ENCODE measurements around the gene RSAD2. TPM values are rescaled to one million over a fixed set of nuclear protein-coding genes. Genes with fewer than 3 reads are reported as not detected.
"Not testable (repeated sequence)": the region's sequence is repeated elsewhere in the genome, so short reads cannot be mapped to it uniquely, and the experiment has no call there.

The RSAD2 gene
- polyA plus RNA-seq, 12 donors, result 2.1 to 4.8 (median 3.4) TPM; not detected in 2

DNA sequence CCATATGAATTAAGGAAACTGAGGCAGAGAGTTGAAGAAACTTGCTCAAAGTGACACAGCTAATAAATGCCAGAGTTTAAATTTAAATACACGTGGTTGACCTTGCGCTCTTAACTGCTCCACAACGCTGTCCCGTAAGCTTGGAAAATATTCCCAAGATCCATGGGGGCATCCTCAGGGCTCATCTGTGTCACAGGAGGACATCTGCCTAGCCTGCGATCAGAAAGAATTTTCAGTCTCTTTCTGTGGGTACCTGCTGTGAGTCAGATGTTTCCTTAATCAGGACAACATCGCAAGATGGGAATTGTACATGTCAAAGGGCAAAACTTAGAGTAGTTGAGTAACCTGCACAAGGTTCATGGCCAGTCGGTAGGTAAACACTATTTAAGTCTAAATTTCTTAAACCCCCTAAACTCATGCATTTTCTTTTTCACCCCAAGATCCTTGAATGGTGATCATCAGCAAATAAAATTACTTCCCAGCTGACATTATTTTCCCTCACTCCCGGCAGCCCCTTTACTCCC is 13.3 kb upstream of the RSAD2 start:
- no peak for DNase-seq

DNA sequence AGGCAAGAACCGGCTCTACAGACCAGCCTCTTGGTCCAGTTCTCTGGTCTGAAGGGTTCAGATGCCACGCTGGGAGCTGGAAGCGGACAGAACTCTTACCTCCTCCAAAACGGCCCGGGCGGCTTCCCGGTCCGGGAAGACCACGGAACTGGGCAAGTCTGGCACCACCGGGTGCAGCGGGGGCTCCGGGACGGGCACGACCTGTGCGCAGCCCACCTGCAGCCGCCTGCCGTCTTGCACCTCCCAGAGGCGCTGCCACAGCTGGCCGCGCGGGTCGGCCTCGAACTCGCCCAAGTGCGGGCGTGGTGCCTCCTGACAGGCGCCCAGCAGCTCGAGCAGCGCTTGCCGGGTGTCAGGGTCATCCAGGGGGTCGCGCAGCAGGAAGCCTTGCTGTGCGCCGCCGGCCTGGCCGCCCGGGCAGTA is 12.6 kb upstream of the RSAD2 start:
- peak; percentile 25 for DNase-seq

DNA sequence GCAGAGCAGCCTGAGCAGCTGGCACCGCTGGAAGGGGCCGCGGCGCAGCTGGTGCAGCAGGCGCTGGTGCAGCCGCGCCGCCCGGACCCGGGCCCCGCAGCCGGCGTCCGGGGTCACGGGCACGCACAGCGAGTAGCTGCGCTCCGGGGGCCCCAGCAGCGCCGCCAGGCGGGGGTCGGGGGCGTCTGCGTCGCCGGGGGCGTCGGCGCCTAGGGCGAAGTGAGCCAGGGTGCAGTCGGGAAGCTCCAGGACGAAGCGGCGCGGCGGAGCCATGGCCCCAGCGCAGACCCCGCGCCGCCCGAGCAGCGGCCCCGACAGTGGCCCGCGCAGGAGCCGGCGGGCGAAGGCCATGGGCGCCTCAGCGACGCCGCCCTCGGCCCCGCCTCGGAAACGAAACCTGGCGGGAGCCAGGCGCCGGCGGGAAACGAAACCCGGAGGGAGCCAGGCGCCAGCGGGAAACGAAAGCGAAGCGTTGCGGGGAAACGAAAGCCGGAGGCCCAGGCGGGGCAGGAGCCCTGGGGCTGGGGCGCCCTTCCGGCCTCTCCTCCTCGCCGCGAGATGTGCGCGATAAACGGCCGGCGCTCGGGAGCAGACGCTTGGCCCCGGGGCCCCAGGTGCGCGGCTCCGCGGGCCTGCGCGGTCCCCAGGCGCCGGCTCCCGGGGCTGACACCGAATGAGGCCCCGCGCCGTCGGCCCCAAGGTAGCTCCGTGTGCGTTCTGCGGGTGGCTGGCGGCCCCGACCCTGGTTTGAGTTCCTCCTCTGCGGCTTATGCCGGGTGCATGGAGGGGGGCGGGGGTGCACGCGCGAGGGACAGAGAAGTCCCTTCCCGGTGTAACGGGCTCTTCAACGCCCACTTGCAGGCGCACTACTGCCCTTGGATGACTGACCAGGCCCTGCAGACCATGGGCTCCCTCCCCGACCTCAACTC is 12.0 kb upstream of the RSAD2 start, which contains the start of gene CMPK2:
Gene CMPK2, minus strand, starts transcription at position 562 of the 929 bp plus-strand sequence. Its CDS starts 211 bp downstream, at position 351.
- peak; percentile 59 for DNase-seq

DNA sequence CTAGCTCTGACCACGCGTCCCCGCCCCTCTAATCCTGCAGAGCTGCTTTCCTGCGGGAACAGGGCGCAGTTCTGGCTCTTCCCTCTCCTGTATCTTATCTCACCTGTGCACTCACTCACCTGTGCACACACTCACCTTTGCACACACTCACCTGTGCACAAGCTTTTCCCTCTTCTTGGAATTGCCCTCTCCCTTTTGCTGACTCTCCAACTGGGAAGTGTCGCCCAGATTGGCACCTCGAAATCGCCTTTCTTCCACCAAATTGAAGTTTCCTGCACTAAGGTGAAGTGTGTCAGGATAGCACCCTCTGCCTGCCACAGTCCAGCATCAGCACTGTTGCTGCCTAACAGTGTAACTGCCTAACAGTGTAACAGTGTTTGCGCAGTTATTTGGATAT is 11.3 kb upstream of the RSAD2 start:
- no peak for DNase-seq

DNA sequence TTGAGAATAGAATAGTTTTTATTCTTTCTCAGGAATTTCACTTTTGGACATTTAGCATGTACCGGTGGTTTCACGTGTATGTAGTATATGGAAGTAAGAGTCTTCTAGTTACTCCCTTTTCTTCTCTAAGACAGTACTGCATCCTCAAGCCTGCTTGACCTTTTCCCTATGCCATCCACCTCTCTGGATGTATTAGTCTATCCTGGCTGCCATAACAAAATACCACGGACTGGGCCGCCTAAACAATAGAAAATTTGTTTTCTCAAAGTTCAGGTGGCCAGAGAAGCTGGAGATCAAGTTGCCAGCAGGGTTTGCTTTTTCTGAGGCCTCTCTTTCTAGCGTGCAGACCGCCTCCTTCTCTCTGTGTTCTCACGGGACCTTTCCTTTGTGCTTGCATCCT is 10.6 kb upstream of the RSAD2 start:
- no peak for DNase-seq

DNA sequence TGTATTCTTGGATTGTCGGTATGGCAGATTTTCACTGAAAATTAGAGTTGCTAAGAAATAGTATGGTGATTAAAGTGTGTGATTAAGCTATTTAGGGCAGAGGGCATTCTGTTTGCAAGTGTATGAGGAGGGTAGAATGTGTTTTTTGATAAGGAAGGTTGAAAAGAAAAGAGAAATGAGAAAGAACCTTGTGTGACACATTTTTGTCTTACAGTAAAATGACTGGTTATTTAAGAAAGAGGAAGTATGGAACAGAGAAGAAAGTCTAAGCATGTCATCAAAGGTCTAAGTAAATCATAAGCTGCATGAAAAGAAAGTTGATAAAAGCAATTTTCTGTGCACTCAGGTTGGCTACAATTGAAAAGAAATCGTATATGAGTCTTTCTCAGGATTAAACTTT is 5.2 kb upstream of the RSAD2 start:
- no peak for DNase-seq

DNA sequence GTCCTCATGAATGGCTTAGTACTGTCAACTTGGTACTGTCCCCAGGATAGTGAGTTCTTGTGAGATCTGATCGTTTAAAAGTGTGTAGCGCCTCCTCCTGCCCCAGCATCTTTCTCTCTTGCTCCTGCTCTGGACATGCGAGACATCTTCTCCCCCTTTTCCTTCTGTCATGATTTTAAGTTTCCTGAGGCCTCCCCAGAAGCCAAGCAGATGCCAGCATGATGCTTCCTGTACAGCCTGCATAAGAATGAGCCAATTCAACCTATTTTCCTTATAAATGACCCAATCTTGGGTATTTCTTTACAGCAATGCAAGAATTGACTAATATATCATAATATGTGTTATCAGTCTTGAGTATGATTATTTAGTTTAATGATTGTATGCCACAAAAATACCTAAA is 3.5 kb upstream of the RSAD2 start:
- no peak for DNase-seq

DNA sequence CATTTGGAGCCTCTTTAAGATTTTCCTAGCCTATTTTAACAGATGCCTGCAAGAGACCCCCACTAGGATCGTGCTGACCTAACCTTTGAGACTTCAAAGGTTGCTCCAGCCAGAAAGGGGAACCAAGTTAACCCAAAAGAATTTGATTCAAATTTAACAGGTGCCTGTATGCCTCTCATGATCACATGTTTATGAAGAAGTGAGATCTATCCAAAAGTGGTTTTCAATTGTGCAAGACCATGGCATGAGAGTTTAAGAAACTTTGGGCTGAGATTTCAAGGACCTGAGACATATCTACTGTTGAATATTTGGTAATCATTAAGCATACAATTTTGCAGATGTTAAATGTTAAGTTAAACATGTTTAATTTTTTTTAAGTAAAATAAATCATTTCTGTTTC is 1.3 kb upstream of the RSAD2 start:
- DNase-seq, result no peak

DNA sequence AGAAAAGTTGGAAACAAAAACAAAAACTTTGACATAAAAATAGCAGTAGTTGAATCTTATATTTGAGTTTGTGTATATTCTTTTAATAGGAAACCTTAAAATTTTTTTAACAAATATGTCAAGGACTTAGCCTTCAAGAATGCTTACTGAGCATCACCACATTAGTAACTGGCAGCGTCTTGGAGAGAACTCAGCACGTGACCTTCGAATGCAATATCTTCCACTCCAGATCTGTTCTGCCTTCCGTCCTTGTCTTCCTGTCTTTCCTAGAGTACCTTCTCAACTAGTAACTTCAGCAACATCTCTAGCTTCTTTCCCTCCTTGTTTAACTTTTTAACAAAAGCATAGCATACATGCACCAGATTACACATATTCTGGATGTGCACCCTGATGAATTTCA is 972 bp downstream of the RSAD2 start:
- DNase-seq, result no peak

DNA sequence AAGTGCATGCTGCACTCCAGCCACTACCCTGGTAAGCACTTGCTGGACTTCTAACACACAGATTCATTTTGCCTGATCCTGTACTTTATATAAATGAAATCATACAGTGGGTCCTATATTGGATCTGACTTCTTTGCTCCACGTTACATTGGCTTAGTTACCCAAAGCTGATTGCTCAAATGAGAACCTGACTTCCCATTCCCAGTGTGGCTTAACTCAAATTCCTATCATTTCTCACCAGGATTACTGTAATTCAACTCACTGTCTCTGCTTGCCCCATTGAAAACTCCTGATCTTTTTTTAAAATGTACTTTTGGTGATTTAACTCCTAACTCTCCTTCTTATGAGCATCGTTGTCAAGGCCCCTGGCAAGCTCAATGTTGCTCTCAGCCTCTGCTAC is 1.4 kb downstream of the RSAD2 start:
- no peak for DNase-seq

DNA sequence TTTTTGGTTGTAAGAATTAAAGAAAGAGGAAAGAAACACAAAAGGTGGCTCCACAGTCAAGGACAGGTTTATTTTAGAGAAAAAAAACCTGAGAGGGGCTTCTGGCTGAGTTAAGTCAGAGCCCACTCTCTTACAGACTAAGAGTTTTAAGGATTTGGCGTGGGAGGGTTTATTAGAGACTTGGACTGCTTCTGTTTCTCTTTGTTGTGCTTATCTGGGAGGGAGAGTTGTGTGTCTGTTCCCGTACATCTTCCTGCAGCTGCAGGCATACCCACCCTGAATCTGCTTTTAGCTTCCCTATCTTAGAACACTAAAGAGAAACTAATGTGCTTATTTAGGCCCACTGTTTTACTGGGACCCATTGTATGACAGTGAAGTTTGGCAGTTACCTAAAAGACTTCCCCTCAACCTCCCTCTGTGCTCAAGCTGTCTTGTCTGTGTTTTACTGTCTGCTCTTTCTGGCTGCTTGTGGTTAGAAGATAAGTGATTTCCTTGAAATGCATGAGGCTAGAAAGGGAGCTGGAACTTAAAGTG is 2.7 kb downstream of the RSAD2 start:
- no peak for DNase-seq

DNA sequence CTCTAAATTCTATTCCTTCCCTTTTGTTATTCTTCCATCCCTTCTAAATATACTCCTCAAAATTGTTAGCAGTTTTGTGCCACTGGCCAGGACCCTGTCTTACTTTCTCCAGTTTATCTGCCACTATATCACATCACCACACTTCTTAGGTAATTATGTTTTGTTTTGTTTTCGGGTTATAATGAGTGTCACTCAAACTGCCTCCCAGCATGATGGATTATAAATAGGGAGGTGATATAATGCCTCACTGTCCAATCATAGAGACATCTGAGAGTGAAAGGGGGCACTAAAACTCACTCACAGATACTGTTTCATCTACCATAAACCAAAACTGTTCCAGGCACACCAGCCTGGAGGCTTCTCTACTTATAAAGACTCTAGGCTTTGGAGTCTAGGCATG is 3.5 kb downstream of the RSAD2 start:
- DNase-seq, result no peak

DNA sequence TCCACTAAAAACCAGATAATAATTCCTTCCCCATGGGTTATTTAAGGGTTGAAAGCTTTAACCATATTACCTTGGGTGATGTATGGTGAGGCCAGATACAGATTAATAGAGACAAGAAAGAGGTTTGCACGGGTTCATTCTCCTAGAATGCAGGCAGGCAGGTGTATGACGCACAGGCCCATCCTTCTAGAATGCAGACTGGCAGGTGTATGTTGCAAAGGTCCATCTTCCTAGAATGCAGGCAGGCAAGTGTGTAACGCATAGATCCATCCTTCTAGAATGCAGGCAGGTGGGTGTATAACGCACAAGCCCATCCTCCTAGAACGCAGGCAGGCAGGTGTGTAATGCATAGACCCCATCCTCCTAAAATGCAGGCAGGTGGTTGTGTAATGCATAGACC is 3.9 kb downstream of the RSAD2 start:
- no peak for DNase-seq

DNA sequence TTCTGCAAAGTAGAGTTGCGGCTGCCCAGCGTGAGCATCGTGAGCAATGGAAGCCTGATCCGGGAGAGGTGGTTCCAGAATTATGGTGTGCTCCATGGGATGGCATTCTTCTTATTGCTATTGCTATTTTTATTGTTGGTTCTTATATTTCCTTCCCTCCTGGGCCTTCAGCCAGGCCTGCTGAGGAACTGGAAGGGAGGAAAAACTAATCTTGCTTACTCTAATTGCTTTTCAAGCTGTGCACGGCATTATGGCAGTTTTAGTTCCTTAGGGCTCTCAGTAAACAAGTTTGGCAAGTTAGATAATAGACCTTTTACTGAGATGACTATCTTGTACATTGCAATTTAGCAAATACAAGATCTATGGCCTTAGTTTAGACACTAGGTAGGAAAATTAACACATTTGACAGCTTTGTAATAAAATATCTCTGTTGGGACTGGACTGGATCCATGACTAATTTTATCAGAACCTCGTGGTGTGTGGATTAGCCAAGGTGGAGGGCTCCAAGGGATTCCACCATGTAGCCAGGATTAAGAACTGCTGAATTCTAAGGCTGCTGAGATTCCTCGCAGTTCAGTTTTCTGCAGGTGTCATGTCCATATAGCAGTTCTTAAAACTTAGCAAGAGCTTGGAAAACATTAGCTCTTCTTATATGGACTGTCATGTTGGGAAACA is 6.0 kb downstream of the RSAD2 start:
- peak; percentile 68 for DNase-seq

DNA sequence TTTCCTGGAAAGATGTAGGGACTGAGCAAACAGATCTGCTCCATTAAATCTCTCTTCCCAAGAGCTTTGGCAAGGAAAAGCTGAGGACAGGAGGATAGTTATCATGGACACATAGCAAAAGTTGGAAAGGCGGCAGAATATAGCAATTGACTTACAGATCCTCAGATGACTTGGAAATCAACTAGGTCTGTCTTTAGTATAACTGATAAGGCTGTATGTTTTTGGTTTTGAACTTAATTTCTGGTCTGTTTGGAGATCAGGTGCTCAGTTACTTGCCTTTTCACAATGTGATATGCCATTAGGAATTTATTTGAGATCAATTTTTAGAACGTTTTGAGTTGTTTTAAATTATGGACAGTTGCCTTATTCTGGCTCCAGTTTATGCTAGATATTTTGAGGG is 8.0 kb downstream of the RSAD2 start:
- DNase-seq, result no peak

DNA sequence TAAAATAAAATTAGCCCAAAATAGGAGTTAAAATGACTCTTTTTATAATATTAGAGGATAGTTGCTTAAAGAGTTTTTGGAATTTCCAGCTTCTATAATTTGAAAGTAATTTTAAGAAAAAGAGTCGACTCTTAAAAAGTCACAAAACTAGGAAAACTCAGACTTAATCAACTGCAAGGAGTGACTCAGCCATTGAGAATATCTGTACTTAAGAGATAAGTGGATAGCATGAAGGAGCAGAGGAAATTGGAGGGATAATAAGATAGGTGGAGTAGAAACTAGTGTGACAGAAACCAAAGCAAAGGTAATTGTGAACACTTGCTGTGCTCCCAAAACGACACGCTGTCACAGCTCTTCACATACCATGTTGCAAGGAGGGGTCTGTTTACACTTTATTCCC is 8.4 kb downstream of the RSAD2 start:
- no peak for DNase-seq

DNA sequence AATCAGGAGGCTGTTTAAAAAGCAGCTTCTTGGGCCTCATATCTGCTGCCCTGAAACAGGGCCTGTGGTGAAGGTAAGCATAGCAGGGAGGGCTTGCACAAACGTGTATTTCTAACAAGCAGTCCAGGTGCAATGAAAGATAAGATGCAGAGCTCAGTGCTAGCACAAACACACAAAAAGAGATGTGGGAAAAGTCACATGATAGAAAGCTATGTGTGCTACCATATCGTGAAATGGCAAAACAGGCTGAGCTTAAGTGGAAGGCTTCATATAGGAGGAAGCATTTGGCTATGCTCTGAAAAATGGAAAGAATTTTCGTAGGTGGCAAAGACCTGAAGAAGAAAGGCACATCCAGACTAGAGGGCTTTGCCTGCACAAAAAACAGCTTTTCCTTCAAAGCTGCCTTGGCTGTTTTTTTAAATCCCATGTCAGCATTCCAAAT is 10.2 kb downstream of the RSAD2 start:
- no peak for DNase-seq

DNA sequence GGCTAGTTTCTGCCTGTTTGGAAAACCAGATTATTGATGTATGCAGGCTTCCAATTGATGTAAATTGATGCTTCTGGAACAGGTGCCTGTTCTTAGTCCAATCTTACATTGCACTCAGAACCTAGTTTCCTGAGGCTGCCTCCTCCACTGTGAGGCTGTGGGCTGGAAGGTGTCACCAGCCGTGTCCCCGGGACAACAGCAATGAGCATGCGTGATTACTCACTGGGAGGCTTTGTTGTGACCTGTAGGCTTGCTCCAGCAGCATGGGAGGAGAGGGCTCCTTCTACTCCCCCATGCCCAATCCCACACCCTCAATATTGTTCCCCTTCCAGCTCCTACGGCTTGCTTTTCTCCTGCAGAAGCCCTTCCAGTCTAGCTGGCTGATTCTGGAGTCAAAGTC is 11.1 kb downstream of the RSAD2 start:
- no peak for DNase-seq

DNA sequence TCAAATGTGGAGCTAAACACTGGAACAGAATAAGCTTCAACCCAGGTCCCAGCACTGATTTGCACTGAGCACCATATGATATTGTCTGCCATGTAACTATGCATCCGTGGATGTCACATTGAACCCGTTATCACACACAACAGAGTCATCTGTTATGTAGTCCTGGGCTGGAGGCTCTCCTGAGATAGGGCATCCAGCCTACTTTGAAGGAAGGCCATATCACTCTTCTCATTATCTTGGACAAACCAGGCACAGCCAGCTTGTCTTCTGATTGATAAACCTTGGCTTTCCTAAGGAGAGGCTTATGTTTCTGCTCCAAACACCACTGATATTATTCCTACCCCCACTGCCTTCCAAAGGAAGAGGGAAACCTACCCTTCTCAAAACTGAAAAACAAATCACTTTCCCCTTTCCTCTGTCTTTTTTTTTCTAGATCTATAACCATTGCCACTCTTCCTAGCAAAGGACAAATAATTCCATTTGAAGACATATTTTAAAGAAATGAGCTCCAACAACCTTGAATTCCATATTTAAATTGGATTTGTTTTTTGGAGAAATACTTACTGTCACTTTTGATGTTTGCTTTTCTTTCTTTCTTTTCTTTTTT is 16.4 kb downstream of the RSAD2 start:
- no peak for DNase-seq

DNA sequence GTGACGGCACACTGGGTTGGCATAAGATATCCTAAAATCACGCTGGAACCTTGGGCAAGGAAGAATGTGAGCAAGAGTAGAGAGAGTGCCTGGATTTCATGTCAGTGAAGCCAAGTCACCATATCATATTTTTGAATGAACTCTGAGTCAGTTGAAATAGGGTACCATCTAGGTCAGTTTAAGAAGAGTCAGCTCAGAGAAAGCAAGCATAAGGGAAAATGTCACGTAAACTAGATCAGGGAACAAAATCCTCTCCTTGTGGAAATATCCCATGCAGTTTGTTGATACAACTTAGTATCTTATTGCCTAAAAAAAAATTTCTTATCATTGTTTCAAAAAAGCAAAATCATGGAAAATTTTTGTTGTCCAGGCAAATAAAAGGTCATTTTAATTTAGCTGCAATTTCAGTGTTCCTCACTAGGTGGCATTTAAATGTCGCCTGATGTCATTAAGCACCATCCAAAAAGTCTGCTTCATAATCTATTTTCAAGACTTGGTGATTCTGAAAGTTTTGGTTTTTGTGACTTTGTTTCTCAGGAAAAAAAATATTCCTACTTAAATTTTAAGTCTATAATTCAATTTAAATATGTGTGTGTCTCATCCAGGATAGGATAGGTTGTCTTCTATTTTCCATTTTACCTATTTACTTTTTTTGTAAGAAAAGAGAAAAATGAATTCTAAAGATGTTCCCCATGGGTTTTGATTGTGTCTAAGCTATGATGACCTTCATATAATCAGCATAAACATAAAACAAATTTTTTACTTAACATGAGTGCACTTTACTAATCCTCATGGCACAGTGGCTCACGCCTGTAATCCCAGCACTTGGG is 19.6 kb downstream of the RSAD2 start:
- peak; percentile 66 for DNase-seq

DNA sequence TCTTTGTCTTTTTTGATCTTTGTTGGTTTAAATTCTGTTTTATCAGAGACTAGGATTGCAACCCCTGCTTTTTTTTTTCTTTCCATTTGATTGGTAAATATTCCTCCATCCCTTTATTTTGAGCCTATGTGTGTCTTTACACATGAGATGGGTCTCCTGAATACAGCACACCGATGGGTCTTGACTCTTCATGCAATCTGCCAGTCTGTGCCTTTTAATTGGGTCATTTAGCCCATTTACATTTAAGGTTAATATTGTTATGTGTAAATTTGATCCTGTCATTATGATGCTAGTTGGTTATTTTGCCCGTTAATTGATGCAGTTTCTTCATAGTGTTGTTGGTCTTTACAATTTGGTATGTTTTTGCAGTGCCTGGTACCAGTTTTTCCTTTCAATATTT is 25.0 kb downstream of the RSAD2 start:
- not testable (repeated sequence) for DNase-seq
